ENCODE results near the gene TBX10.
A peak's percentile ranks its signal among the peaks of the same experiment; 100 is the strongest.

TBX10 gene

DNA sequence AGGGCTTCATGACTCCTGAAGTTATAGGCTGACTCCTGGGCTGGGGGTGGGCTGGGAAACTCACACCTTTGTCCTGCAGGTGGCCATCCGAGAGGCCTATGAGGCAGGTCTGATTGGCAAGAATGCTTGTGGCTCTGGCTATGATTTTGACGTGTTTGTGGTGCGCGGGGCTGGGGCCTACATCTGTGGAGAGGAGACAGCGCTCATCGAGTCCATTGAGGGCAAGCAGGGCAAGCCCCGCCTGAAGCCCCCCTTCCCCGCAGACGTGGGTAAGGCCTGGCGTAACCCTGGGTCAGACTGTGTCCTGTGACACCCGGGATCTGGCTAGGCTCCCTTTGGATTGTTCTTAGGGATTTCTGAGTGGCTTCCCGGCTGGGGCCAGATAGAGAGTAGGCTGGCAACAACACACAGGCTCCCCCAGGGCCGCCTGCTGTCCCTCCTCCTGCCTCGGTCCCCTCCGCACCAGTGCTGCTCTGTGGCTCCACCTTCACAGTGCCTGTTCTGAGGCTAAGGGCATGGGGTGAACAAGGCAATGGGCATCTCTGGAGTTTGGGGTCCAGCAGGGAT lies 29.2 kb downstream of the TBX10 start:
- TF ChIP-seq SIN3A (IDR thresholded peaks at IDR 0.05; ENCODE audit: borderline replicate concordance, insufficient read depth, low read length) (no peak), FOXP2 (optimal IDR thresholded peaks at IDR 0.05; ENCODE audit: borderline replicate concordance, extremely low read depth, extremely low read length, insufficient read depth) (no peak), REST (IDR thresholded peaks at IDR 0.05; ENCODE audit: insufficient read depth in 1 of 2, low read depth in 2 of 2, low read length in 2 of 2) (no peak), POLR2AphosphoS5 (IDR thresholded peaks at IDR 0.05; ENCODE audit: low read depth, low read length) (no peak), TAF1 (IDR thresholded peaks at IDR 0.05; ENCODE audit: borderline replicate concordance, insufficient read depth, low read length) (no peak)

GRCh38 chr11:67609316-67609715 lies 30.2 kb downstream of the TBX10 start:
- TF ChIP-seq SIN3A (IDR thresholded peaks at IDR 0.05; ENCODE audit: borderline replicate concordance, insufficient read depth, low read length) (no peak), REST (IDR thresholded peaks at IDR 0.05; ENCODE audit: insufficient read depth in 1 of 2, low read depth in 2 of 2, low read length in 2 of 2) (no peak), FOXP2 (optimal IDR thresholded peaks at IDR 0.05; ENCODE audit: borderline replicate concordance, extremely low read depth, extremely low read length, insufficient read depth) (no peak), TAF1 (IDR thresholded peaks at IDR 0.05; ENCODE audit: borderline replicate concordance, insufficient read depth, low read length) (no peak), POLR2AphosphoS5 (IDR thresholded peaks at IDR 0.05; ENCODE audit: low read depth, low read length) (no peak)

DNA sequence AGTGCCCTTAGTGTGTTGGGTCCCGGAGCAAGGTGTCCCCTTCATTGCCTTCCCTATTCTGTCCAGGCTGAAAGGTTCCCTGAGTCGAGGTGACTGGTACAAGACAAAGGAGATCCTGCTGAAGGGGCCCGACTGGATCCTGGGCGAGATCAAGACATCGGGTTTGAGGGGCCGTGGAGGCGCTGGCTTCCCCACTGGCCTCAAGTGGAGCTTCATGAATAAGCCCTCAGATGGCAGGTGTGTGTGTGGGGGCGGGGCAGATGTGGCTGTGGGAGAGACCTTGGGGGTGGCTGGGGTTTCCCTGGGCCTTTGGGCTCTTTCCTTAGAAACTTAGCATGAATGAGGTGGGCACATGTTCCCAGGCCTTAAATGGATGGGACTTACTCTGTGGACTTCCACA lies 31.1 kb downstream of the TBX10 start:
- no peak for TF ChIP-seq SIN3A (IDR thresholded peaks at IDR 0.05; ENCODE audit: borderline replicate concordance, insufficient read depth, low read length)
- no peak for TF ChIP-seq POLR2AphosphoS5 (IDR thresholded peaks at IDR 0.05; ENCODE audit: low read depth, low read length)
- TF ChIP-seq TAF1 (IDR thresholded peaks at IDR 0.05; ENCODE audit: borderline replicate concordance, insufficient read depth, low read length), result no peak
- TF ChIP-seq FOXP2 (optimal IDR thresholded peaks at IDR 0.05; ENCODE audit: borderline replicate concordance, extremely low read depth, extremely low read length, insufficient read depth), result no peak
- no peak for TF ChIP-seq REST (IDR thresholded peaks at IDR 0.05; ENCODE audit: insufficient read depth in 1 of 2, low read depth in 2 of 2, low read length in 2 of 2)

- TF ChIP-seq TAF1 (IDR thresholded peaks at IDR 0.05; ENCODE audit: borderline replicate concordance, insufficient read depth, low read length), result no peak
- no peak for TF ChIP-seq SIN3A (IDR thresholded peaks at IDR 0.05; ENCODE audit: borderline replicate concordance, insufficient read depth, low read length)
Measured at GRCh38 chr11:67607507-67607906, 32.1 kb downstream of the TBX10 start.

DNA sequence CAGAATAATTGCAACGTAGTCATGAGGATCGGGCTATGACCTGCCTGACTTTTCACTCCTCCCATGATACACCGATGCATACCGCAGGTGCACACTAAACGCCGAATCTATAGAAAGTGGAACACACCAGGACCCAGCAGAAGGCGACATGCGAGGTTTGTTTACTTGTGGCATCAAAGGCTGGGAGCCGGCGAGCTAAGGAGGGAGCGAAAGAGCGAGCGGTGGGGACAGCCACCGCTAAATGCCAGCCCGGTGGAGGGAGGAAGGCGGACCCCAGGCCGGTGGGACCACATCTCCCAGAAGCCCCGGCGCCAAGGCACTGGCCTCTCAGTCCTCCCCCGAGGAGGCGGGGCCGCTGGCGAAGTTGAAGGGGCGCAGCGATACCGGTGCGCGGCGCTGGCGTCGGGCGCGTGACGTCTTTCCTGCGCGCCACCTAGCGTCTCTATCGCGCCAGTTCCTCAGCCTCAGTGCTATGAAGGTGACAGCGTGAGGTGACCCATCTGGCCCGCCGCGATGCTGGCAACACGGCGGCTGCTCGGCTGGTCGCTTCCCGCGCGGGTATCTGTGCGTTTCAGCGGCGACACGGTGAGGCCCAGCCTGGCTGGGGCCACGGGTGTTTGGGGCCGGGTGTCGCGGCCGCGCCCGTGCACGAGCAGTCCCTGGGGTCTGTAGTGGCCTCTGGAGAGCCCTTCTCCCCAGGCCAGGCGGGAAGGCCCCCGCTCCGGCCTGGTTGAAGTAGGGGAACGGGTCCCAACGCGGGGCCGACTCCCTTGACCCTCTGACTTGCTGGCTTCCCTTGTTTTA lies 32.9 kb downstream of the TBX10 start, which contains the start of gene NDUFV1:
Gene NDUFV1, plus strand, starts transcription at position 445 of the 804 bp plus-strand sequence. Its CDS starts 69 bp downstream, at position 514.
- TF ChIP-seq REST (IDR thresholded peaks at IDR 0.05; ENCODE audit: insufficient read depth in 1 of 2, low read depth in 2 of 2, low read length in 2 of 2) (peak; percentile 25 to 44; a peak in 1 of 4 replicates), SIN3A (IDR thresholded peaks at IDR 0.05; ENCODE audit: borderline replicate concordance, insufficient read depth, low read length) (0 out of 2 replicates have a peak, but pooled peaks have one; percentile 51), TAF1 (IDR thresholded peaks at IDR 0.05; ENCODE audit: borderline replicate concordance, insufficient read depth, low read length) (peak; percentile 55; the same call in 1 of the 2 replicates), POLR2AphosphoS5 (IDR thresholded peaks at IDR 0.05; ENCODE audit: low read depth, low read length) (peak; percentile 84), FOXP2 (optimal IDR thresholded peaks at IDR 0.05; ENCODE audit: borderline replicate concordance, extremely low read depth, extremely low read length, insufficient read depth) (peak; percentile 97)

Measured in PFSK-1 (cell line).